Measurements from ENCODE around the gene FGF1. TPM values are rescaled to one million over a fixed set of nuclear protein-coding genes. Genes with fewer than 3 reads are reported as not detected.

FGF1 gene
- total RNA-seq, 1 donor from 2014 or later = 2.7 TPM

DNA sequence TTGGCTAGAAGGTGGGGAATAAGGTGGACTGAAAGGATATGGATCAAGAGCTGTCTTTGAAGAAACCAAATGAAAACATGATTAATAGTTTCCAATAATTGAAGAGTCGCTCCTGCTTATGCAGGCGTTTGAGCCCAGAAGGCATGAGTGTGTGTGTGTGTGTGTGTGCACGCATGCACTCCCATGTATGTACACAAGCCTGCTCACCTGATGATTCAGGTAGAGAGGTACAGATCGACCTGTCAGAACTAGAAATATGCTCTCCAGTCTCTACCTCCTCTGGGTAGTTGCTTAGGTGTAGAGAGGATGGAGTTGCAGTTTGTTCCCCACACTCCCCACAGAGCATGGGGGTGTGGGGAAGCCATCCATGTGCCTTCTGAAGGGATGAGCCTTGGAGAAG lies 1.1 kb upstream of the FGF1 start:
- Mint-ChIP-seq H3K4me1 (ENCODE audit: unreplicated experiment) (peaks cover 25% of the 10 kb centered on the region), H3K4me3 (no peak overlapping the region), H3K9me3 (peaks cover 5% of the 10 kb centered on the region), H3K36me3 (no peaks in the 10 kb centered on the region), H3K27me3 (peaks cover 5% of the 10 kb centered on the region), H3K27ac (peak overlapping the region; percentile 2)
- no peak for DNase-seq (ENCODE audit: extremely low spot score, unreplicated experiment)
- no peak for TF ChIP-seq CTCF (conservative IDR thresholded peaks at IDR 0.05)

- no peak for DNase-seq (ENCODE audit: extremely low spot score, unreplicated experiment)
- Mint-ChIP-seq H3K27me3 (peaks cover 5% of the 10 kb centered on the region), H3K4me3 (peak overlapping the region; percentile 25), H3K36me3 (no peaks in the 10 kb centered on the region), H3K4me1 (ENCODE audit: unreplicated experiment) (peaks cover 25% of the 10 kb centered on the region), H3K27ac (peak overlapping the region; percentile 2), H3K9me3 (peaks cover 5% of the 10 kb centered on the region)
- no peak for TF ChIP-seq CTCF (conservative IDR thresholded peaks at IDR 0.05)
Observed at GRCh38 chr5:142686210-142686734, 382 bp upstream of the FGF1 start.

GRCh38 chr5:142684508-142685041 lies 1.3 kb downstream of the FGF1 start:
- H3K36me3 Mint-ChIP-seq = no peaks in the 10 kb centered on the region
- H3K27ac Mint-ChIP-seq = no peak overlapping the region
- no peak for TF ChIP-seq CTCF (conservative IDR thresholded peaks at IDR 0.05)
- peaks cover 5% of the 10 kb centered on the region for H3K27me3 Mint-ChIP-seq
- H3K4me3 Mint-ChIP-seq = no peak overlapping the region
- peaks cover 25% of the 10 kb centered on the region for H3K4me1 Mint-ChIP-seq (ENCODE audit: unreplicated experiment)
- H3K9me3 Mint-ChIP-seq = no peaks in the 10 kb centered on the region
- peak; percentile 56 for DNase-seq (ENCODE audit: extremely low spot score, unreplicated experiment)

DNA sequence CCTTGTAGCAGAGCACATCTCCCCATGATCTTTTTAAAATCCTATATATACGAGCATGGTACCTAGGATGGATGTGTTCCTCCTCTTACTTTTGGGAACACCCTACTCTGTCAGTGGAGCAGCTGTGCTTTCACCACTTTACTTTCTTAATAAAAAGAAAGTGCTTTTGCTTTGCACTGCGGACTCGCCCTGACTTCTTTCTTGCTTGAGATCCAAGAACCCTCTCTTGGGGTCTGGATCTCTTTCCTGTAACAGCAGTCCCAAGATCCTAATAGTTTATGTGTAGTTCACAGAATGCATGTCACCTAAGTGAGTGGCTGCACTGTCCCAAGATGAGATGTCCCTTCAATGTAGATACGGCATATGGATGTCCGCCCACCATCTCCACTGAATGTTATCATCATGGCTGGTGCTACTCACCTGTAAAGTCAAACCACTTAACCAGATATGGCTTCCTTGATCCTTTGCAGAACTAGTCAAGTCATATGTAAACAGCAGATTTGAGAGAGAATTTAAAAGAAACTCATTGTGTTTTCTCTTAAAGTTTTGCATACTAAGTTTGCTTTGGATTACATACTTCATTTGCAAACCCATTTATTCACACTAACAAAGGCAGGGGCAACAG lies 1.9 kb downstream of the FGF1 start:
- peak; percentile 3 for DNase-seq (ENCODE audit: extremely low spot score, unreplicated experiment)
- Mint-ChIP-seq H3K27me3 (peaks cover 5% of the 10 kb centered on the region), H3K4me1 (ENCODE audit: unreplicated experiment) (peaks cover 25% of the 10 kb centered on the region), H3K36me3 (no peaks in the 10 kb centered on the region), H3K9me3 (no peaks in the 10 kb centered on the region), H3K4me3 (no peak overlapping the region), H3K27ac (no peak overlapping the region)
- no peak for TF ChIP-seq CTCF (conservative IDR thresholded peaks at IDR 0.05)

- H3K9me3 Mint-ChIP-seq = no peaks in the 10 kb centered on the region
- H3K36me3 Mint-ChIP-seq = no peaks in the 10 kb centered on the region
- H3K4me3 Mint-ChIP-seq = no peak overlapping the region
- DNase-seq (ENCODE audit: extremely low spot score, unreplicated experiment) = no peak
- peaks cover 5% of the 10 kb centered on the region for H3K27me3 Mint-ChIP-seq
- peaks cover 18% of the 10 kb centered on the region for H3K4me1 Mint-ChIP-seq (ENCODE audit: unreplicated experiment)
- TF ChIP-seq CTCF (conservative IDR thresholded peaks at IDR 0.05) = no peak
- H3K27ac Mint-ChIP-seq = no peak overlapping the region
Observed at GRCh38 chr5:142683116-142683515, 2.8 kb downstream of the FGF1 start.

Data from type B pancreatic cell (in vitro differentiated cells).